ENCODE data around the gene TRAPPC4. TPM values are rescaled to one million over a fixed set of nuclear protein-coding genes. Genes with fewer than 3 reads are reported as not detected.

The TRAPPC4 gene
- total and polyA plus RNA-seq, 2 of the 8 experiments (the other 6 are each of a cell fraction or from before 2014, with no cell fraction given) = 94.3 to 223 TPM

DNA sequence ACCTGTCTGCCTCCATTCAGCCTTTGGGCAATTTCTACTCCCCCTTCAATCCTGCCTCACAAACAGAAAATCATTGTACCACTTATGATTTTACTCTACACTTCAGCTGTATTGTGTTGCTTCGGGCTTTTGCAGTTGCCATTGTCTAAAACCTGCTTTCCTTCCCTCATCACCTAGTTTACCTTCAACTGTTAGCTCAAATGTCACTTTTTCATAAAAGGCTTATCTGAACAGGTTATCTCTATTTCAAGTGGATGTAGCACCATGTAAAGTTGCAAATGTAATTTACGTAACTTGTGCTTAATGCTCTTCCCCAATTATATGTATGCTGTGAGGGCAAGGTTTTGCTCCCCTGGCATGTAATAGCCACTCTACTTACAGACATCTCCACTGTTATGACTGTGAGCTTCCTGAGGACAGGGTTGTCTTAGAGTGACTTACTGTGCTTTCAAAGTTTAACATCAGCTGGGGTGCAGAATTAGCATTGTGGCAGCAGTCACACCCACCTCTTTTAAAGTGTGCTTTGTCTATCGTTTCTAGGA lies 5.9 kb upstream of the TRAPPC4 start:
- peaks cover 6 to 19% of the 10 kb centered on the region in 2 experiments; a peak in 3 of 4 replicates for H3K79me2 ChIP-seq (ENCODE audit: control insufficient read depth in 1 of 2, insufficient read depth in 2 of 2, low read length in 2 of 2)
- ChIA-PET POLR2A (ENCODE audit: partially characterized antibody) (interaction anchor here (0.6 to 18.5 kb wide), 10 partner anchors 8 to 377 kb away, joined by 3 to 264 read pairs (median 3); partner anchors contain the start of genes CENATAC and SLC37A4), CTCF (ENCODE audit: partially characterized antibody) (interaction anchor here (0.6 to 2.0 kb wide), 6 partner anchors 14 to 99 kb away, joined by 3 to 5 read pairs (median 4); no protein-coding TSS in a partner anchor)
- H2BK120ac ChIP-seq (replicated peaks; ENCODE audit: low read depth, low read length) = no peak overlapping the region
- H2BK5ac ChIP-seq (ENCODE audit: low read depth, low read length) = no peak overlapping the region
- H2BK20ac ChIP-seq (ENCODE audit: low read length) = no peak overlapping the region
- no peak overlapping the region for H3K9ac ChIP-seq (replicated peaks in 1 of 4; ENCODE audit: extremely low read depth in 1 of 4, low read depth in 3 of 4, low read length in 3 of 4)
- no peak overlapping the region for H2AFZ ChIP-seq (ENCODE audit: low read length)
- no peak overlapping the region for H3K4ac ChIP-seq (replicated peaks; ENCODE audit: insufficient read length, low read depth, low read length)
- peaks cover 3 to 4% of the 10 kb centered on the region in 2 experiments for H4K20me1 ChIP-seq (replicated peaks in 1 of 2; ENCODE audit: control insufficient read depth in 1 of 2, insufficient read depth in 2 of 2, low read length in 2 of 2)
- no peak overlapping the region for H3K14ac ChIP-seq (ENCODE audit: insufficient read length)
- no peaks in the 10 kb centered on the region; the same call in 1 of the 2 replicates for H3K23me2 ChIP-seq (ENCODE audit: low read depth, low read length)
- no peak overlapping the region for H3K23ac ChIP-seq (ENCODE audit: insufficient read length)
- H3K56ac ChIP-seq (replicated peaks; ENCODE audit: insufficient read length, low read depth, low read length) = no peak overlapping the region
- H3K18ac ChIP-seq (ENCODE audit: extremely low read depth, low read length) = no peak overlapping the region
- 98% methylated on average over 3 of the region's 3 CpGs; no CpG with 5 or more reads in 1 of the 2 experiments for WGBS, 2 experiments (ENCODE audit: extremely low coverage in 1 of 2, insufficient coverage in 1 of 2, insufficient read length in 1 of 2, insufficient replicate concordance in 2 of 2, low coverage in 1 of 2, low lambda C conversion rate in 2 of 2, missing lambda C conversion rate in 1 of 2)
- no peak overlapping the region for H3K4me3 ChIP-seq (ENCODE audit: extremely low read depth in 1 of 4, insufficient read depth in 2 of 4, low read depth in 3 of 4, low read length in 4 of 4)
- peaks cover 29 to 76% (median 55%) of the 10 kb centered on the region in 4 experiments for H3K36me3 ChIP-seq (ENCODE audit: control insufficient read depth in 2 of 4, insufficient read depth in 4 of 4, low read length in 3 of 4)
- peaks cover 0 to 5% (median 2%) of the 10 kb centered on the region in 4 experiments; a peak in 2 of 7 replicates for H3K4me1 ChIP-seq (replicated peaks in 1 of 4; ENCODE audit: control insufficient read depth in 3 of 4, insufficient read depth in 4 of 4, low read length in 3 of 4)
- H3K79me1 ChIP-seq (ENCODE audit: low read depth, low read length) = no peaks in the 10 kb centered on the region
- H3K27me3 ChIP-seq (replicated peaks in 1 of 4; ENCODE audit: control insufficient read depth in 3 of 4, extremely low read depth in 1 of 4, insufficient read depth in 3 of 4, low read length in 3 of 4) = no peaks in the 10 kb centered on the region
- H4K8ac ChIP-seq (ENCODE audit: extremely low read depth, insufficient read depth, low read length) = no peak overlapping the region
- H2AK5ac ChIP-seq (ENCODE audit: low read depth, low read length) = no peak overlapping the region
- DNase-seq (ENCODE audit: low read depth in 1 of 2, low spot score in 2 of 2) = no peak
- no peak overlapping the region for H4K91ac ChIP-seq (replicated peaks; ENCODE audit: insufficient read length, low read length)
- H3K27ac ChIP-seq (ENCODE audit: low read depth, low read length) = no peak overlapping the region
- H3K9me3 ChIP-seq (ENCODE audit: insufficient read depth in 2 of 2, low read depth in 1 of 2, low read length in 1 of 2) = no peaks in the 10 kb centered on the region
- H2BK12ac ChIP-seq (ENCODE audit: low read depth, low read length) = no peak overlapping the region
- H2BK15ac ChIP-seq (ENCODE audit: low read length) = no peak overlapping the region
- H3K4me2 ChIP-seq (ENCODE audit: insufficient read depth in 1 of 2, low read depth in 2 of 2, low read length in 2 of 2) = no peak overlapping the region
- no peak overlapping the region for H4K5ac ChIP-seq (ENCODE audit: insufficient read length, low read depth, low read length)
- TF ChIP-seq KDM5A (IDR thresholded peaks at IDR 0.05; ENCODE audit: low read length) (no peak), POLR2AphosphoS5 (IDR thresholded peaks at IDR 0.05; ENCODE audit: low read depth, low read length) (peak; percentile 50), SRF (IDR thresholded peaks at IDR 0.05; ENCODE audit: low read depth, low read length) (no peak)
- no peak for FAIRE-seq
